HG03571 (cell line): ENCODE measurements around the gene TMSB15B.
"Not testable (repeated sequence)": the region's sequence is repeated elsewhere in the genome, so short reads cannot be mapped to it uniquely, and the experiment has no call there.

Experiments used
- ATAC-seq: cut with Tn5 transposase; IDR thresholded peaks from one replicate; pipeline ENCODE4 v1.9.1; 2021; ENCODE audit not compliant: unreplicated experiment

The TMSB15B gene

GRCh38 chrX:103962411-103963278 lies at the start of gene TMSB15B:
TMSB15B (plus strand) TSS chrX:103962627.
- ATAC-seq = peak; percentile 98

- ATAC-seq = no peak
Observed at GRCh38 chrX:103913356-103914020, 48.9 kb upstream of the TMSB15B start.

DNA sequence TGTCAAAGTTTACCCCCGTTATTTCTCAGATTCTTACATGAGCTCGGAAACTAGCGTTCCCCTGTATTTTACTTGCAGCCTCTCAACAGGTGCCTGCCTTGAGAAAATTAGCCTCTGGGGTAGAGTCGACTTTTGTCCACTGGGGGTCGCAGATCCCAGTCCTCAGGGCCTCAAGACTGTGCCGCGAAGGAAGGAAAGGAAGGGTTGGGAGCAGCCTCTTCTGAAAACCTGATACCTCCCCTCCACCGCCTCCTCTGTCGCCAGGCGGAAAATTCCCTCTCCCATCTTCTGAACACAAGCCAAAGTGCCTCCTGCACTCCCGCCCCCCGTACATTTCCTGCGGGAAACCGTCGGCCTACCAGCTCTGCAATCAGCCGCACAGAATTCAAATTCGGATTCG lies 44.4 kb upstream of the TMSB15B start:
- peak; percentile 38 for ATAC-seq

GRCh38 chrX:103918571-103919269 lies 43.7 kb upstream of the TMSB15B start:
- ATAC-seq = peak; percentile 61

- ATAC-seq = peak; percentile 24
Observed at GRCh38 chrX:103919270-103919637, 43.2 kb upstream of the TMSB15B start.

- ATAC-seq = peak; percentile 45
Observed at GRCh38 chrX:103920515-103920914, 41.9 kb upstream of the TMSB15B start.

GRCh38 chrX:103927030-103927429 lies 35.4 kb upstream of the TMSB15B start:
- peak; percentile 68 for ATAC-seq

- no peak for ATAC-seq
Observed at GRCh38 chrX:103927633-103928032, 34.8 kb upstream of the TMSB15B start.

- ATAC-seq = no peak
Observed at GRCh38 chrX:103932133-103932532, 30.3 kb upstream of the TMSB15B start.

- ATAC-seq = not testable (repeated sequence)
Observed at GRCh38 chrX:103940257-103940656, 22.2 kb upstream of the TMSB15B start.

DNA sequence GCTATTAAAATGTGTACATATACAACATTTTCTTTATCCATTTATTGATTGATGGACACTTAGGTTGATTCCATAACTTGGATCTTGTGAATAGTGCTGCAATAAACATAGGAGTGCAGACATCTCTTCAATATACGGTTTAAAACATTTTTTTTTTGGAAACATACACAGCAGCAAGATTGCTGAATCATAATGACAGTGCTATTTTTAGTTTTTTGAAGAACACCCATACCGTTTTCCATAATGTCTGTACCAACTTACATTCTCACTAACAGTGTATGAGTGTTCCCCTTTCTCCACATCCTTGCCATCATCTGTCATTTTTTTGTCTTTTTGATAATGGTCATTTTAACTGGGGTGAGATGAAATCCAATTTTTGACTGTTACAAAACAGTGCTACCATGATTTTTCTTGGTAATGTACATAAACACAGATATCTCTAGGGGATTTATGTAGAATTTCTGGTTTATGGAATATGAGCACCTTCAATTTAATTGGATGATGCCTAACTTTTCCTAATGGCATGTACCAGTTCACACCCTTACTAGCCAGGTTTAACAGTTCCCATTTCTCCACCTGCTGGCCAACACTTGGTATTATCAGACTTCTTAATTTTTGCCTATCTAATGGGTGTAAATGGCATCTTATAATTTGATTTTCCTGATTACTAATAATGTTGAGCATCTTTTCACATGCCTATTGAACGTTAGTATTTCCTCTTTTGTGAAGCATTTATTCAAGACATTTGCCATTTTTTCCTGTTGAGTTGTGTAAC lies 21.0 kb upstream of the TMSB15B start:
- ATAC-seq = peak; percentile 61

DNA sequence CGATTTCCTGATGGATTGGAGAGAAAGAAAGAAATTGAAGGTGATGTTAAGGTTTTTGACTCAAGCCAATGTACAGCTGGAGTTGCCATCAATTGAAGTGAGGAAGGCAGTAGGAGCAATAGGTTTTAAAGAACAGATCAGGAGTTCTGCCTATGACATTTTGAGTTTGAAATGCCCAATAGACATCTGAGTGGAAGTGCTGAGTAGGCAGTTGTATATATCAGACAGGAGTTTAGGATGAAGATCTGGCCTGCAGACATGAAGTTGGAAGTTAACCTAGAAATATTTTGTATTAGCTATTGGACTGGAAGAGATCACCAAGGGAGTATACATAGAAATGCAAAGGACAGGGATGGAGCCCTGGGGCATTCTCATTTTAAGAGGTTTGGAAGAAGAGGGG lies 12.9 kb upstream of the TMSB15B start:
- ATAC-seq = no peak

GRCh38 chrX:103953353-103953752 lies 9.1 kb upstream of the TMSB15B start:
- ATAC-seq = no peak

DNA sequence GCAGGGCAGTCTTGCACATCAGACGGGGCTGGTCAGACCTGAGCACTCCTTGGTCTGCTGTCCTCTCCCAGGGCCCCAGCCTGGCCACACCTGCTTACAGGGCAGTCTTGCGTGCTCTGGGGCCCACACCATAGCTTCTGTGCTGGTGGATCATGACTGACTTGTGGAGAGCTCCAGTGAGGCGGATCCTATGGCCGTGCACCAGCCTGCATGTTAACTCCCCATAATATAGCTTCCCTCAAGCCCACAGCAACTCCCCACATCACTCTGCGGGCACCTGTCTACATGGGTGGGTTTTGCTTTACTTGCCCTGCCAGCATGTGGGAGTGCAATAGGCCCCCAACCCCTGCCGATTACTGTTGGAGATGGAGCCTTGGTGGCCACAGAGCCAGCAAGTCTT lies 8.2 kb upstream of the TMSB15B start:
- no peak for ATAC-seq

DNA sequence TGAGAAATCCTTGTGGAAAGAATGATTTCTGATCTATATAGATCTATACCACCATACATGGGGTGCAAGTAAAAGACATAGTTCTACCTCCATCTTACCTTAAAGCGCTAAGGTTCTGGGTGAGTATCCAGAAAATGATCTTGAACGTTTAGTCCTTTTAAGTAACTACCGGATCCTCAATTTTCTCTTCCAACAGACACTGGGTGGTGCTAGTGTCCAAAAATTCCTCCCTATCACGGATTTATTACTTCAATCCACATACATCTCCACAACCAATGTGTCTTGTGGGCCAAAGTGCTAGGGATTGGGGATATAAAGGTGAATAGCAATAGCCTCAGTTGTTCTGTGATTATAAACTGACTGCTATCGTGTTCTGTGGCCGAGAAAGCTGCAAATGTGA lies 1.8 kb upstream of the TMSB15B start:
- not testable (repeated sequence) for ATAC-seq

DNA sequence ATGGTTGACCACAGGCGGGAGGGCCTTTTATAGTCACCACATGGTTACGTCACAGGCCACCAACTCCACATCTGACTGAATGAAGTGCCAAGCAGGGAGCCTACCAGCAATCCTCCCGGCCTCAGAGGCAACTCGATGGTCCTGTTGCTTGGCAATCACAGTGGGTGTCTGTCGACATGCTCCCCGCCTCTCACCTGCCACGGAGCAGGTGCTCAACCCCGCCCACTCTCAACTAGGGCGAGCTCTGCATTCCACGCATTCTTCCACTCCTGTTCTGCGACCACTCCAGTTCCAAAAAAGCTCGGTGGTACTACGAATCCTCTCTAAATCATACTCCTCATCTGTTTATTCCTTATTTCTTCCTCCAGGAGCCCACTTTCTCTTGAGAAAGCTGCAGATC lies 21.1 kb downstream of the TMSB15B start:
- not testable (repeated sequence) for ATAC-seq

DNA sequence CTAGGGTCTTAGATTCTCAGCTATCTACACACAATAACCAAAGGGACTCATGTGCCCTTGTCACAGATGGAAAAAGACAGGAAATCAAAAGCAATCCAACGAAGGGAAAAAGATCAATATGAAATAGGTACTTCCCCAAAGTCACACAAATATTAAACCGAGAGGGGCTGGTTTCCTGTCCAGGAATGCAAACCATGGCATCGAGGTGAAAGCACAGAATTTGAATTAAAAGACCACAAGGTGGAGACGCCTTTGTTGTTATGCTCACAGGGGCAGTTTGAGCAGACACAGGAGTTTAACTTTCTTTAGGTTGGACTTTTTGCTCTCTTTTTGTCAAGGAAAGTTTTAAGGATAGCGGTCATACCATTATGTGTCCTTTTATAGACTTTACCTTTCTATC lies 36.8 kb downstream of the TMSB15B start:
- ATAC-seq = peak; percentile 87

DNA sequence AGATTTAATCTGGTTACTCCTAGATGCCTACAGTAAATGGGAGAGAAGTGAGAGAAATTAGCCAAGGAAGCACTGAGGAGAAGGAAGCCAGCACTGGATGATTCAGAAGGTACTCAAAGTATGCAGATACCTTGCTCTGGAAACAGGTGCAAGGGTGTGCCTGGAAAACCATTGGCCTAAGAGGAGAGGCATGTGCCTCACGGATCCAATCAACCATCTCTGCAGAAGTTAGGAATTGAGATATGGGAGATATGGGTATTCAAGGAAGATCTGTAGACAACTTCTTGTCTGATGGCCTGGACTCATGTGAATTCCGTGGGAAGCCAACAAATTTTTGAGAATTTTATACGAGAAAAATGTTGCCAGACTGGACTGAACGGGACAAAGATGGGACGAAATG lies 46.4 kb downstream of the TMSB15B start:
- ATAC-seq = no peak

GRCh38 chrX:104013158-104013557 lies 50.7 kb downstream of the TMSB15B start:
- no peak for ATAC-seq

GRCh38 chrX:104013606-104014005 lies 51.2 kb downstream of the TMSB15B start, which contains the start of gene H2BW1:
H2BW1 (minus strand) TSS chrX:104013708; CDS start chrX:104013576, 132 bp downstream.
- ATAC-seq = no peak

GRCh38 chrX:104015576-104015975 lies 53.1 kb downstream of the TMSB15B start:
- ATAC-seq = not testable (repeated sequence)
